Upper lobe of left lung (tissue), 6 donors: ENCODE data around the gene SLC8A2. TPM values are rescaled to one million over a fixed set of nuclear protein-coding genes. Genes with fewer than 3 reads are reported as not detected.

Experiments used
- ATAC-seq, 2 donors: fragments of 200-7000 bp; cut with Tn5 transposase; one replicate each; pipeline ENCODE4 v1.9.1; 2022; ENCODE audit warnings: mild to moderate bottlenecking in 2 of 2, moderate library complexity in 2 of 2; ENCODE audit not compliant: low FRiP score in 2 of 2
- DNase-seq, 2 donors: peaks; one replicate each; pipeline ENCODE4 v3.0.0-alpha.2; 2019 to 2020
- H3K27ac ChIP-seq, 4 donors: fragments of 200-600 bp; sonication (generic); one replicate each; pipeline ENCODE4 v1.5.1; 2016 to 2019
- H3K27me3 ChIP-seq, 4 donors: fragments of 200-600 bp; sonication (generic); one replicate each; pipeline ENCODE4 v1.5.1; 2017 to 2019
- H3K36me3 ChIP-seq, 4 donors: fragments of 200-600 bp; sonication (generic); one replicate each; pipeline ENCODE4 v1.5.1; 2016 to 2019
- H3K4me1 ChIP-seq, 4 donors: fragments of 200-600 bp; sonication (generic); one replicate each; pipeline ENCODE4 v1.5.1; 2018 to 2019
- H3K4me3 ChIP-seq, 4 donors: fragments of 200-600 bp; sonication (generic); one replicate each; pipeline ENCODE4 v1.5.1; 2017 to 2019; ENCODE audit warnings: mild to moderate bottlenecking in 2 of 4, moderate library complexity in 1 of 4
- H3K9me3 ChIP-seq, 4 donors: fragments of 200-600 bp; sonication (generic); one replicate each; pipeline ENCODE4 v1.5.1; 2018 to 2019
- CTCF ChIP-seq, 6 experiments: fragments of 450-650 bp in 4 of 6; fragments of 200-600 bp in 2 of 6; sonication (generic) in 2 of 6; IDR thresholded peaks; one replicate each; pipeline ENCODE4 v1.5.1; 2016 to 2019; ENCODE audit warnings: antibody characterized with exemption in 6 of 6
- EP300 ChIP-seq, 4 donors: sonication (generic); formaldehyde crosslinking; IDR thresholded peaks; one replicate each; pipeline ENCODE4 v1.5.1; 2017; ENCODE audit warnings: antibody characterized with exemption in 4 of 4, control low read depth in 2 of 4
- POLR2A ChIP-seq, 4 donors: fragments of 450-650 bp; IDR thresholded peaks; one replicate each; pipeline ENCODE4 v1.5.1; 2016 to 2017; ENCODE audit warnings: antibody characterized with exemption in 4 of 4, mild to moderate bottlenecking in 2 of 4
- POLR2AphosphoS5 ChIP-seq, 2 donors: sonication (generic); formaldehyde crosslinking; IDR thresholded peaks; one replicate each; pipeline ENCODE4 v1.5.1; 2017; ENCODE audit warnings: antibody characterized with exemption in 2 of 2
- WGBS, 2 donors: methylation state at CpG; one replicate each; pipeline ENCODE4 v1.1.5; 2017 to 2018; 5-methylcytosine and 5-hydroxymethylcytosine counted together
- total RNA-seq, 6 donors: library from RNA; depleted of rRNA in 4 of 6; stranded (reverse); fragments of >200 nt in 4 of 6; gene quantifications; one replicate each; pipeline versions ENCODE4 v1.1.0 to v1.2.1, GENCODE V29; 2016 to 2021
- donor health status: DM: no; HTN: no; CAD: no; lungs with moderate emphysema.
- donor health status: DM: no; HTN: yes; CAD: no; lungs with severe emphysema.

SLC8A2 gene
- total RNA-seq, 6 donors from 2014 or later: 0.11 to 0.64 (median 0.15) TPM; not detected in 3

GRCh38 chr19:47499863-47500830 is 28.5 kb upstream of the SLC8A2 start:
- Histone ChIP-seq H3K4me3 (no peak overlapping the region), H3K36me3 (peaks cover 5 to 90% (median 73%) of the 10 kb centered on the region in 4 donors), H3K27ac (no peak overlapping the region), H3K9me3 (no peaks in the 10 kb centered on the region), H3K4me1 (no peaks in the 10 kb centered on the region), H3K27me3 (no peaks in the 10 kb centered on the region)
- DNase-seq (no peak), ATAC-seq (no peak)
- no peak for TF ChIP-seq CTCF (IDR thresholded peaks at IDR 0.05)
- no peak for TF ChIP-seq POLR2AphosphoS5 (IDR thresholded peaks at IDR 0.05)
- no peak for TF ChIP-seq POLR2A (IDR thresholded peaks at IDR 0.05)
- no peak for TF ChIP-seq EP300 (IDR thresholded peaks at IDR 0.05)
- 91 to 94% methylated on average over 19 to 30 of the region's 32 CpGs for WGBS, 2 donors

DNA sequence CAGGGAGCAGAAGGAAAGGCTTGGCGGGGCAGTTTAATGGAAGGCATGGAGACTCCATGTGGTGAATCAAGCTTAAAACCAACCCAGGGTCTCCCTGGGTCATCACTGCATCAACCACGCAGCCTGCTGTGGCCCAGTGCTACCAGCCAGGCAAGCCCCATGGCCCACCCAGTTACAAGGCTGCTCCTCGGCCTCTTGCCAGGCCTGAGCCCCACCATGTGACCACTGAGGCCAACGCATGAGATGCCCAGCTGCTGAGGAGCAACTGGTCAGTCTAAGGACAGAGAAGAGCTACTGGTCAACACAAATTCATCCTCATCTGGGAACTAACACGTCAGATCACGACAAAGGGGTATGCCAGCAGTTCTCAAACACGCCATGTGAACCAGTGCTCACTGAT is 27.7 kb upstream of the SLC8A2 start:
- DNase-seq: no peak
- H3K27me3 ChIP-seq: no peaks in the 10 kb centered on the region
- 92% methylated on average over 5 to 7 of the region's 7 CpGs for WGBS, 2 donors
- no peak overlapping the region for H3K4me3 ChIP-seq
- H3K36me3 ChIP-seq: peaks cover 5 to 89% (median 76%) of the 10 kb centered on the region in 4 donors
- H3K9me3 ChIP-seq: no peaks in the 10 kb centered on the region
- H3K27ac ChIP-seq: no peak overlapping the region
- no peak for TF ChIP-seq CTCF (IDR thresholded peaks at IDR 0.05)
- TF ChIP-seq EP300 (IDR thresholded peaks at IDR 0.05): no peak
- TF ChIP-seq POLR2AphosphoS5 (IDR thresholded peaks at IDR 0.05): no peak
- TF ChIP-seq POLR2A (IDR thresholded peaks at IDR 0.05): no peak
- no peaks in the 10 kb centered on the region for H3K4me1 ChIP-seq
- ATAC-seq: no peak

- H3K4me3 ChIP-seq: no peak overlapping the region
- DNase-seq: no peak
- TF ChIP-seq POLR2A (IDR thresholded peaks at IDR 0.05) (no peak), POLR2AphosphoS5 (IDR thresholded peaks at IDR 0.05) (no peak), EP300 (IDR thresholded peaks at IDR 0.05) (no peak), CTCF (IDR thresholded peaks at IDR 0.05) (no peak)
- no peaks in the 10 kb centered on the region for H3K4me1 ChIP-seq
- no peaks in the 10 kb centered on the region for H3K27me3 ChIP-seq
- 96 to 97% methylated on average over 4 to 5 of the region's 5 CpGs for WGBS, 2 donors
- H3K36me3 ChIP-seq: peaks cover 5 to 91% (median 78%) of the 10 kb centered on the region in 4 donors
- ATAC-seq: no peak
- H3K27ac ChIP-seq: no peak overlapping the region
- H3K9me3 ChIP-seq: no peaks in the 10 kb centered on the region
Observed at GRCh38 chr19:47498561-47498960, 26.9 kb upstream of the SLC8A2 start.

GRCh38 chr19:47497821-47498520 is 26.3 kb upstream of the SLC8A2 start:
- H3K36me3 ChIP-seq: peaks cover 5 to 91% (median 78%) of the 10 kb centered on the region in 4 donors
- ATAC-seq: no peak
- WGBS, 2 donors: 92 to 95% methylated on average over 6 to 14 of the region's 14 CpGs
- DNase-seq: no peak
- no peaks in the 10 kb centered on the region for H3K4me1 ChIP-seq
- H3K9me3 ChIP-seq: no peaks in the 10 kb centered on the region
- no peak overlapping the region for H3K27ac ChIP-seq
- no peak for TF ChIP-seq EP300 (IDR thresholded peaks at IDR 0.05)
- no peak for TF ChIP-seq POLR2A (IDR thresholded peaks at IDR 0.05)
- no peak for TF ChIP-seq CTCF (IDR thresholded peaks at IDR 0.05)
- H3K27me3 ChIP-seq: no peaks in the 10 kb centered on the region
- H3K4me3 ChIP-seq: no peak overlapping the region
